ENCODE data around the gene USP5.

DNA sequence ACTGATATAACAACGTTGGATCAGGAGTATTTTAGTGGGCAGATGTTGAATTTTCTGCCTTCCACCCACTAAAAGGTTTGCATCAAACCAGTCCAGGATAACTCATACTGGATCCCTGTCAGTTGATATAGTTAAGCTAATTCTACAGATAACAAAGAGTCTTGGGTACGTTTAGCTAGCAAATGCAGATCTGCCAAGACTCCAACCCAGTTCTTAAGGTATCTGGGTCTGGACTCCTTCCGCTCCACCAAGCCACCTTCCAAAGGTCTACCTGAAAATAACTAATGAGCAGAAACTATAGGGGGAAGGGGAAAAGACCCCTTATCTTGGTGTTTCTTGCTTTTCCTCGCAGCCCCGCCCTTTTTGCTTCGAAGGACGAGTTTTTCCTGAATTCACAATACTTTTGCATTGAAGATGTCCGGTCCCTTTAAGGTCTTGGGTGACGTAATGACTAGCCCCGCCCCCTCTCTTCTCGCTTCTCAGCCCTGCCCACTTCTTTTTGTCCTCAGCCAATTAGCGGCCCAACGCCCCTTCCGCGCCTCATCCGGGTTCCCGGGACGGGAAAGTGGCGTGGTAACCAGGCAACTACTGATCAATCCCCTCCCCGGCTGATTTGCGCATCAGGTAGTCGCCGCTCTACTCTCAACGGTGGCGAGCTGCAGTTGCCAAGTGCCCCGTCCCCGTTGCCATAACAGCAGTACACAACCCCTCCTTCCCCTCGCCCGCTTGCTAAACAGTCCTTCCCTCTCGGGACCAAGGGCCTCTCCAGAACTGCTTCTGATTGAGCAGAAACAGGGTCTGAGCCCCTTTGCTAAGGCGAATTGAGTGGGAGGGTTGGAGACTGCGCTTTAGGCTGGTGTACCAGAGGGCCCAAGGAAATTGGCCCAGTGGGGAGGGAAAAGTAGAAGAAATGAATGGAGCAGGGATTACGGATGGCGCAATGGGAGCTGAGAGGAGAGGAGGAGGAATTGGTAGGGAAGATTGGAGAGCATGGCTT lies 52.6 kb downstream of the USP5 start, which contains the start of gene LRRC23:
- TF ChIP-seq POLR2A (IDR thresholded peaks at IDR 0.05) (no peak), CTCF (IDR thresholded peaks at IDR 0.05) (no peak)

All from stomach (tissue), 4 donors.